ENCODE data around the gene SDR42E2. TPM values are rescaled to one million over a fixed set of nuclear protein-coding genes. Genes with fewer than 3 reads are reported as not detected.

The SDR42E2 gene
- total RNA-seq, 1 experiment from 2014 or later, result not detected

DNA sequence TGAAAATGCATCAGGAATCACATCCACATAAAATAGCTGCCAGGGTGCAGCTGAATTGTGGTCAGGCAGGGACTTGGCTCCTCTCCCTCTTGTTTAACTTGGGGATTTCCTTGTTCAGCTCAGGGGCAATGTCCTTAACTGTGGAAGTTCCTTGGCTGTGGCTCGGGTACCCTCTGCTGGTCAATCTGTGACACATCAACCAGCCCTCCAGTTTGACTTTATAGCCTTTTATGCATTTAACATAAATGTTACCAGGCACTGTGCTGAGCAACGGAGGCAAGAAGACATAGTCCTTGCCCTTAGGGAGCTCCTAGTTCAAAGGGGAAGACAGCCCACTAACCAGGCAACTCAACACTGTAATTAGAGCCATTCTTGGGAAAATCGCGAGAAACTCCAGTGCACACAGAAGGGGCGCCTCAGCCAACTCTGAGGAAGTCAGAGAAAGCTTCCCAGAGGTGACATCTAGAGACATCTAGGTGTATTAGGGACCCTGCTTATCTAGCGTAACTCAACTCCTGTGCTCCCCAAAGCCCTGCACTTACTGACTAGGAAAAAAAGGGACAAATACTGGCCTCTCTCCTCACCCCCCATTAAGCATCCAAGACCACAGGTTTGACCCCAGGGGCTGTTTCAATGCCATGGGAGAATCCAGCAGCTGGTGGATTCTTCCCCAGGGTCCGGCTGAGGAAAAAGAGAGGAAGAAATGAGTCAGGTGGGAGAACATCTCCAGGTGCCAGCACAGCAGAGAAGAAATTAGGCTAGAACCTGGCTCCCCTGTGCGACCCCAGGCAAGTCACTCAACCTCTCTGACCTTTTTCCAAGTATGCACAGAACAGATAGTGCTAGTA lies 26.5 kb downstream of the SDR42E2 start:
- no peak overlapping the region for H3K27ac ChIP-seq (ENCODE audit: low read depth, low read length, poor library complexity, severe bottlenecking)
- H3K4me3 ChIP-seq (ENCODE audit: low read depth, low read length, poor library complexity, severe bottlenecking), result no peak overlapping the region

DNA sequence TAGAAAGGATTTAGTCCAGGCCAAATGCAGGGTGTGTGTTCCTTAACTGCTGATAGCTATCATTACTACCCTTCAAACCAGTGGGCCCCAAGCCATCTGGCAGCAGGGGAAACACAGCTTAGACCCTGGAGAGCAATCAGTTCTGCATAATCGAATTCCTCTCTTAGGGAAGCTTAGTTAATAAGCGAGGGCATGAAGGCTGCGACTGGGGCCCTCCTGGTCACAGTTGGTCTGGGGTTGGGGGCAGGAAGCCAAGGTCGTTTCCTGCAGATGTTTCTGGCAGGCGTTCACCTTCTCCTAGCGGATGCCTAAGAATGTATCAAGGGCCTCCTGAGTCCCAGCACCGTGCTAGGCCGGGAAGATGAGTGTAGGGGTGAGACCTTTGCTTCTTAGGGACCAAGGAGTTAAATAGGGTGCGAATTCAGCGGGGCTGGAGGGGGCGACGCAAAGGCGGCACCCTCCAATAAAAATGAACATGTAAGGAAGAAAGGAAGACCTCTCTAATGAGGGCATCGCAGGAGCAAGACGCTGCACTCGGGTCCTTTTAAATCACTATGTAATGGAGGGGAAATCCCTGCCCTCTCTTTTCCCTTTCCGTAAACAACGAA lies 27.3 kb downstream of the SDR42E2 start:
- TF ChIP-seq, protein P1, sequence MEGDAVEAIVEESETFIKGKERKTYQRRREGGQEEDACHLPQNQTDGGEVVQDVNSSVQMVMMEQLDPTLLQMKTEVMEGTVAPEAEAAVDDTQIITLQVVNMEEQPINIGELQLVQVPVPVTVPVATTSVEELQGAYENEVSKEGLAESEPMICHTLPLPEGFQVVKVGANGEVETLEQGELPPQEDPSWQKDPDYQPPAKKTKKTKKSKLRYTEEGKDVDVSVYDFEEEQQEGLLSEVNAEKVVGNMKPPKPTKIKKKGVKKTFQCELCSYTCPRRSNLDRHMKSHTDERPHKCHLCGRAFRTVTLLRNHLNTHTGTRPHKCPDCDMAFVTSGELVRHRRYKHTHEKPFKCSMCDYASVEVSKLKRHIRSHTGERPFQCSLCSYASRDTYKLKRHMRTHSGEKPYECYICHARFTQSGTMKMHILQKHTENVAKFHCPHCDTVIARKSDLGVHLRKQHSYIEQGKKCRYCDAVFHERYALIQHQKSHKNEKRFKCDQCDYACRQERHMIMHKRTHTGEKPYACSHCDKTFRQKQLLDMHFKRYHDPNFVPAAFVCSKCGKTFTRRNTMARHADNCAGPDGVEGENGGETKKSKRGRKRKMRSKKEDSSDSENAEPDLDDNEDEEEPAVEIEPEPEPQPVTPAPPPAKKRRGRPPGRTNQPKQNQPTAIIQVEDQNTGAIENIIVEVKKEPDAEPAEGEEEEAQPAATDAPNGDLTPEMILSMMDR (conservative IDR thresholded peaks at IDR 0.05; ENCODE audit: low read depth, low read length), result no peak
- TF ChIP-seq EZH2 (IDR thresholded peaks at IDR 0.05; ENCODE audit: borderline replicate concordance, low read depth, low read length, poor library complexity, severe bottlenecking), result no peak
- H3K27ac ChIP-seq (ENCODE audit: low read depth, low read length, poor library complexity, severe bottlenecking), result no peak overlapping the region
- no peak for DNase-seq (ENCODE audit: low spot score)
- no peaks in the 10 kb centered on the region for H3K9me3 ChIP-seq (ENCODE audit: low read depth, low read length, poor library complexity, severe bottlenecking)
- no peaks in the 10 kb centered on the region for H3K36me3 ChIP-seq (ENCODE audit: insufficient read depth, low read length, poor library complexity, severe bottlenecking)
- ChIA-PET CTCF (interaction anchor here (1.3 to 1.6 kb wide), 4 partner anchors 67 to 239 kb away, joined by 3 to 15 read pairs (median 4); no protein-coding TSS in a partner anchor), POLR2A (ENCODE audit: low non-redundant PET) (no interaction called here)
- peak overlapping the region; percentile 63 for H3K4me3 ChIP-seq (ENCODE audit: low read depth, low read length, poor library complexity, severe bottlenecking)
- H3K4me1 ChIP-seq (ENCODE audit: insufficient read depth, low read length, poor library complexity, severe bottlenecking), result peaks cover 15% of the 10 kb centered on the region
- intact Hi-C loops (cut with micrococcal nuclease; ENCODE audit: unreplicated experiment), result loop anchor here (2.0 to 10.0 kb wide), 2 partner anchors 237 to 365 kb away; partner anchors contain the start of gene UQCRC2
- H3K27me3 ChIP-seq (replicated peaks; ENCODE audit: insufficient read depth, low read depth, low read length, poor library complexity), result no peaks in the 10 kb centered on the region
- no TSS peak for BruUV-seq (replicated peaks)

More for the DNA sequence above, 26.5 kb downstream of the SDR42E2 start:
- intact Hi-C loops (cut with micrococcal nuclease; ENCODE audit: unreplicated experiment), result loop anchor here (1.0 to 10.0 kb wide), 3 partner anchors 188 to 364 kb away; partner anchors contain the start of genes PDZD9 and UQCRC2
- Histone ChIP-seq H3K27me3 (replicated peaks; ENCODE audit: insufficient read depth, low read depth, low read length, poor library complexity) (no peaks in the 10 kb centered on the region), H3K9me3 (ENCODE audit: low read depth, low read length, poor library complexity, severe bottlenecking) (no peaks in the 10 kb centered on the region), H3K4me1 (ENCODE audit: insufficient read depth, low read length, poor library complexity, severe bottlenecking) (peaks cover 15% of the 10 kb centered on the region), H3K36me3 (ENCODE audit: insufficient read depth, low read length, poor library complexity, severe bottlenecking) (no peaks in the 10 kb centered on the region)
- DNase-seq (ENCODE audit: low spot score), result peak; percentile 87
- BruUV-seq (replicated peaks), result no TSS peak
- TF ChIP-seq, protein P1 (conservative IDR thresholded peaks at IDR 0.05; ENCODE audit: low read depth, low read length), result peak; percentile 88
- no peak for TF ChIP-seq EZH2 (IDR thresholded peaks at IDR 0.05; ENCODE audit: borderline replicate concordance, low read depth, low read length, poor library complexity, severe bottlenecking)
- ChIA-PET CTCF (interaction anchor here (0.5 to 1.6 kb wide), 16 partner anchors 56 to 531 kb away, joined by 3 to 21 read pairs (median 4); partner anchors contain the start of gene UQCRC2), POLR2A (ENCODE audit: low non-redundant PET) (interaction anchor here (0.6 kb wide), 1 partner anchor 111 kb away, joined by 5 read pairs; no protein-coding TSS in a partner anchor)

DNA sequence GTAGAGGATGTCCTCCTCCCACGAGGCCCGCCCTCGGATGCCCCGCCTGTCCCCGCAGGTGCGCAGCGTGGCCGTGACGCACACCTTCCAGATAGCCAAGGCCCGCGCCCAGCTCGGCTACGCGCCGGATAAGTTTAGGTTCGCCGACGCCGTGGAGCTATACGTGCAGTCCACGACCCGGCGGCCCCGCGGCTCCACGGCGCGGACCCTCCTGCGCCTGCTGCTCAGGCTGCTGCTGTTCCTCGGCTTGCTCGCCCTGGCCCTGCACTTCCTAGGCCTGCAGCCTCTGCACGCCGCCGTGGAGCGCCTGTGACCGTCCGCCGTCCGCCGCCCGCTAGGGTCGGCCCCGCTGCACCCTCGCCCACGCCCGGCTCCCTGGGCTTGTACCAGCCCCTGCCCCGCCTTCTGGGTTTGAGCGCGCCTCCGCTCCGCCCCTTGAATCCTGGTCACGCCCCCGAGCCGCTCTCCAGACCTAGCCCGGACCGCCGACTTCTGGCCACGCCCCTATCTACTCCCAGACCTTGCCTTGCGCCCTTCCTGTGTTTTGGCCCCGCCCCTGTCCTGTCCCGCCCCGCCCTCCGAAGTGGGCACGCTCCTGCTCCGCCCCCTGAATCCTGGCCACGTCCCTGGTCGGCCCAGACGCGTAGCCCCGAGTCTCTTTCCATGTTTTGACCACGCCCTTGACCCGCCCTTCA lies 27.9 kb downstream of the SDR42E2 start:
- CTCF ChIA-PET, result no interaction called here
- peaks cover 15% of the 10 kb centered on the region for H3K4me1 ChIP-seq (ENCODE audit: insufficient read depth, low read length, poor library complexity, severe bottlenecking)
- DNase-seq (ENCODE audit: low spot score), result peak; percentile 98
- no peaks in the 10 kb centered on the region for H3K36me3 ChIP-seq (ENCODE audit: insufficient read depth, low read length, poor library complexity, severe bottlenecking)
- peak overlapping the region; percentile 54 for H3K27ac ChIP-seq (ENCODE audit: low read depth, low read length, poor library complexity, severe bottlenecking)
- H3K9me3 ChIP-seq (ENCODE audit: low read depth, low read length, poor library complexity, severe bottlenecking), result no peaks in the 10 kb centered on the region
- peak overlapping the region; percentile 63 for H3K4me3 ChIP-seq (ENCODE audit: low read depth, low read length, poor library complexity, severe bottlenecking)
- TF ChIP-seq EZH2 (IDR thresholded peaks at IDR 0.05; ENCODE audit: borderline replicate concordance, low read depth, low read length, poor library complexity, severe bottlenecking), result no peak
- TF ChIP-seq, protein P1 (conservative IDR thresholded peaks at IDR 0.05; ENCODE audit: low read depth, low read length), result no peak
- POLR2A ChIA-PET (ENCODE audit: low non-redundant PET), result no interaction called here
- no TSS peak for BruUV-seq (replicated peaks)
- H3K27me3 ChIP-seq (replicated peaks; ENCODE audit: insufficient read depth, low read depth, low read length, poor library complexity), result no peaks in the 10 kb centered on the region
- intact Hi-C loops (cut with micrococcal nuclease; ENCODE audit: unreplicated experiment), result no loop called here
